Measurements from ENCODE around the gene FER1L5.

FER1L5 gene

GRCh38 chr2:96695602-96696001 is 53.0 kb downstream of the FER1L5 start:
- no peak for DNase-seq (ENCODE audit: low spot score)

- no peak for DNase-seq (ENCODE audit: low spot score)
These were observed 54.9 kb downstream of the FER1L5 start for GRCh38 chr2:96697476-96697875.

- no peak for DNase-seq (ENCODE audit: low spot score)
These were observed 55.8 kb downstream of the FER1L5 start for GRCh38 chr2:96698221-96698861.

- no peak for DNase-seq (ENCODE audit: low spot score)
These were observed 56.5 kb downstream of the FER1L5 start for GRCh38 chr2:96699021-96699420.

GRCh38 chr2:96699621-96700020 is 57.1 kb downstream of the FER1L5 start:
- no peak for DNase-seq (ENCODE audit: low spot score)

GRCh38 chr2:96700086-96700485 is 57.5 kb downstream of the FER1L5 start:
- no peak for DNase-seq (ENCODE audit: low spot score)

GRCh38 chr2:96701636-96702035 is 59.1 kb downstream of the FER1L5 start:
- DNase-seq (ENCODE audit: low spot score), result no peak

- DNase-seq (ENCODE audit: low spot score), result no peak
These were observed 59.7 kb downstream of the FER1L5 start for GRCh38 chr2:96702098-96702785.

- no peak for DNase-seq (ENCODE audit: low spot score)
These were observed 60.6 kb downstream of the FER1L5 start for GRCh38 chr2:96703021-96703751.

- DNase-seq (ENCODE audit: low spot score), result no peak
These were observed 68.4 kb downstream of the FER1L5 start for GRCh38 chr2:96710985-96711384.

GRCh38 chr2:96715658-96716057 is 73.1 kb downstream of the FER1L5 start:
- no peak for DNase-seq (ENCODE audit: low spot score)

- DNase-seq (ENCODE audit: low spot score), result no peak
These were observed 73.8 kb downstream of the FER1L5 start for GRCh38 chr2:96716388-96716787.

- no peak for DNase-seq (ENCODE audit: low spot score)
These were observed 83.6 kb downstream of the FER1L5 start for GRCh38 chr2:96726131-96726530.

GRCh38 chr2:96727431-96727830 is 84.9 kb downstream of the FER1L5 start:
- no peak for DNase-seq (ENCODE audit: low spot score)

- DNase-seq (ENCODE audit: low spot score), result no peak
These were observed 87.2 kb downstream of the FER1L5 start for GRCh38 chr2:96729748-96730147.

GRCh38 chr2:96730212-96730611 is 87.6 kb downstream of the FER1L5 start:
- no peak for DNase-seq (ENCODE audit: low spot score)

- DNase-seq (ENCODE audit: low spot score), result no peak
These were observed 91.4 kb downstream of the FER1L5 start for GRCh38 chr2:96733931-96734330.

- DNase-seq (ENCODE audit: low spot score), result no peak
These were observed 92.5 kb downstream of the FER1L5 start for GRCh38 chr2:96734880-96735583.

- no peak for DNase-seq (ENCODE audit: low spot score)
These were observed 94.7 kb downstream of the FER1L5 start for GRCh38 chr2:96737251-96737650.

- no peak for DNase-seq (ENCODE audit: low spot score)
These were observed 95.3 kb downstream of the FER1L5 start for GRCh38 chr2:96737831-96738230.

- DNase-seq (ENCODE audit: low spot score), result no peak
These were observed 96.6 kb downstream of the FER1L5 start for GRCh38 chr2:96739076-96739632.
